ENCODE measurements around the gene SNTG2. TPM values are rescaled to one million over a fixed set of nuclear protein-coding genes. Genes with fewer than 3 reads are reported as not detected.

SNTG2 gene
- total RNA-seq, 1 donor, result 0.09 TPM

- TF ChIP-seq, protein P1, sequence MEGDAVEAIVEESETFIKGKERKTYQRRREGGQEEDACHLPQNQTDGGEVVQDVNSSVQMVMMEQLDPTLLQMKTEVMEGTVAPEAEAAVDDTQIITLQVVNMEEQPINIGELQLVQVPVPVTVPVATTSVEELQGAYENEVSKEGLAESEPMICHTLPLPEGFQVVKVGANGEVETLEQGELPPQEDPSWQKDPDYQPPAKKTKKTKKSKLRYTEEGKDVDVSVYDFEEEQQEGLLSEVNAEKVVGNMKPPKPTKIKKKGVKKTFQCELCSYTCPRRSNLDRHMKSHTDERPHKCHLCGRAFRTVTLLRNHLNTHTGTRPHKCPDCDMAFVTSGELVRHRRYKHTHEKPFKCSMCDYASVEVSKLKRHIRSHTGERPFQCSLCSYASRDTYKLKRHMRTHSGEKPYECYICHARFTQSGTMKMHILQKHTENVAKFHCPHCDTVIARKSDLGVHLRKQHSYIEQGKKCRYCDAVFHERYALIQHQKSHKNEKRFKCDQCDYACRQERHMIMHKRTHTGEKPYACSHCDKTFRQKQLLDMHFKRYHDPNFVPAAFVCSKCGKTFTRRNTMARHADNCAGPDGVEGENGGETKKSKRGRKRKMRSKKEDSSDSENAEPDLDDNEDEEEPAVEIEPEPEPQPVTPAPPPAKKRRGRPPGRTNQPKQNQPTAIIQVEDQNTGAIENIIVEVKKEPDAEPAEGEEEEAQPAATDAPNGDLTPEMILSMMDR (IDR thresholded peaks at IDR 0.05; ENCODE audit: insufficient read depth, low read length), result no peak
- H3K4me3 ChIP-seq (ENCODE audit: low read depth, low read length), result no peak overlapping the region
- DNase-seq (ENCODE audit: low read depth), result no peak
These were observed 59.8 kb downstream of the SNTG2 start for GRCh38 chr2:1010415-1010930.

DNA sequence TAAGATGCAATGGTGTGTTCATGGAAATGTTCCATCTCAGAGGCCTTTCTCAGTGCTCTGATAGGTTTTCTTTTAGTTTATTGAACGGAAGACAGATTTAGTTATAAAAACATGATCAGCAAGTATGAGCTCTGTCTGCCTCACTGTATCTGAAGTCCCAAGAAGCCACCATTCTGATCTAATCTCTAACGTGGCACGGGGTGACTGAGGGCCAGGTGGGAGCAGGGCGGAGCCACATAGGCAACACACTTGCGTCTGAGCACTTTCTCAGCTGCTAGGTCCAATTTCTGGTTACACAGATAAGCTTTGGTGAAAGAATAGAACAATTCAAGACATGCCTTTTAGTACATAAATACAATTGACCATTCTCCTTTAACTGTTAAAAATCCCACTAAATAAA, 60.4 kb downstream of the SNTG2 start:
- no peak for DNase-seq (ENCODE audit: low read depth)
- no peak overlapping the region for H3K4me3 ChIP-seq (ENCODE audit: low read depth, low read length)
- TF ChIP-seq, protein P1 (IDR thresholded peaks at IDR 0.05; ENCODE audit: insufficient read depth, low read length), result no peak

DNA sequence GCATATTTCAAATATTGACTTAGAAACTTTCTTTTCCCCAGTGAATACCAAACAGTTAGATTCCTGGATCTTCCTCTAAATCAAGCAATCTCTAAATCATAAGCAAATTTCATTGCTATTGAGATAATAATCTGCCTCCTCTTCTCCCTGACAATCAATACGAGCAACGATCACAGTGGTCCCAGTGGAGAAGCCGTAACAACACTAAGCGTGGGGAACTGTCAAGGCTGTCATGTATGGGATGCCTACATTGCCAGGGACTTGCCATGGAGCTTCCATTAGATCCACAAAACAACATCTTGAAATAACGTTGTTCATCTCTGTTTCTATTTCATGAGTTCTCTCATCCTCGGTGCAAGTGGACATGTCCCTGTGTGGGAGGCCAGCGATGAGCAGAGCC, 61.3 kb downstream of the SNTG2 start:
- DNase-seq (ENCODE audit: low read depth), result no peak
- TF ChIP-seq, protein P1 (IDR thresholded peaks at IDR 0.05; ENCODE audit: insufficient read depth, low read length), result no peak
- no peak overlapping the region for H3K4me3 ChIP-seq (ENCODE audit: low read depth, low read length)

- no peak for DNase-seq (ENCODE audit: low read depth)
- TF ChIP-seq, protein P1 (IDR thresholded peaks at IDR 0.05; ENCODE audit: insufficient read depth, low read length), result no peak
- no peak overlapping the region for H3K4me3 ChIP-seq (ENCODE audit: low read depth, low read length)
These were observed 64.2 kb downstream of the SNTG2 start for GRCh38 chr2:1014802-1015201.

GRCh38 chr2:1016500-1016899, 65.9 kb downstream of the SNTG2 start:
- DNase-seq (ENCODE audit: low read depth), result no peak
- TF ChIP-seq, protein P1 (IDR thresholded peaks at IDR 0.05; ENCODE audit: insufficient read depth, low read length), result no peak
- no peak overlapping the region for H3K4me3 ChIP-seq (ENCODE audit: low read depth, low read length)

DNA sequence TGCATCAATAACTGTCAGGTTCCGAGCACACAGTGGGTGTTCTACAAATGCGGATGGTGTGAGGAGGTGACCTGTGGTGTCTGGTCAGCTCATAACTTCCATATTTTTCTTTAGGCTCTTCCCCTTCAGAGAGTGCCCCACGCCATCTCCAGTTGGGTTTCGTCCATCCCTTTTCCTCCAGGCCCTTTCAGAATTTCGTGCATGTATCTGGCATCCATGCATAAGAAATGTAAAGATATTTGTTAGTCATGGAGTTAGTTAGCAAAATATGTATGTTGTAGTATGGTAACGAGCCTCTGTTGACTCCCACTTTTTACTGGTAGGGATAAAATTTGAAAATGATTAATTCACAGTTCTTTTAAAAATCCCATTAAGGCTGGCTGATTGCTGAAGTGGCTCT, 67.2 kb downstream of the SNTG2 start:
- H3K4me3 ChIP-seq (ENCODE audit: low read depth, low read length), result no peak overlapping the region
- no peak for DNase-seq (ENCODE audit: low read depth)
- TF ChIP-seq, protein P1 (IDR thresholded peaks at IDR 0.05; ENCODE audit: insufficient read depth, low read length), result no peak

DNA sequence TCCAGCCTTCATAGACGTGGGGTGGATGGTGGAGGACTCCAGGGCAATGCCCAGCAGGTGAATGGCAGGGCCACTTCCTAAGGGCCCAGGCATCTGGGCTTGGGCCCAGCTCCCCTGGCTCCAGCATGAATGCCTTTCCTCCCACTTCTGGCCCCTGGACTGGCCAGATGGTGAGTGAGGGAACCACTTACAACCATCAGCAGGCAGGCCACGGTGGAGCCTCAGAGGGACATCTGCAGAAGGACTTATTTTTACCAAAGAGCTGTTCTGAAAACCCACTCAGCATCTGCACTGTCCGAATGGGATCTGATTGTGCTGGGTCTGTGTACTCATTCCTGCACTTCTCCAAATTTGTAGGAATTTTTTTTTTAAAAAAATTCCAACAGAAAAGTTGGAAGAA, 69.6 kb downstream of the SNTG2 start:
- H3K4me3 ChIP-seq (ENCODE audit: low read depth, low read length), result no peak overlapping the region
- no peak for DNase-seq (ENCODE audit: low read depth)
- TF ChIP-seq, protein P1 (IDR thresholded peaks at IDR 0.05; ENCODE audit: insufficient read depth, low read length), result no peak
